K562 (cell line): ENCODE data around the gene NOTCH1. TPM values are rescaled to one million over a fixed set of nuclear protein-coding genes. Genes with fewer than 3 reads are reported as not detected.

Experiments used
- ADNP ChIP-seq: fragments of 200-800 bp; sonication (Bioruptor generic); IDR thresholded peaks from 2 replicates; pipeline ENCODE4 v1.6.1; 2016; ENCODE audit warnings: missing genetic modification characterization, missing compliant biosample characterization
- BDP1 ChIP-seq: IDR thresholded peaks from 3 replicates; pipeline ENCODE4 v1.6.1; 2011; ENCODE audit not compliant: insufficient read length, insufficient read depth
- GABPB1 ChIP-seq: sonication (generic); formaldehyde crosslinking; IDR thresholded peaks from 2 replicates; pipeline ENCODE4 v1.8.0; 2022; ENCODE audit warnings: mild to moderate bottlenecking, missing genetic modification reagents
- JUN ChIP-seq, 2 experiments: sonication (generic) in 1 of 2; formaldehyde crosslinking in 1 of 2; IDR thresholded peaks; 2 replicates each; pipeline versions ENCODE4 v1.6.1 to v1.8.0; 2012 to 2022; ENCODE audit warnings: borderline replicate concordance in 2 of 2, mild to moderate bottlenecking in 2 of 2, improper control_type of control experiment in 1 of 2, low read depth in 1 of 2, low read length in 1 of 2, missing genetic modification reagents in 1 of 2
- KDM1A ChIP-seq, 2 experiments: fragments of 450-650 bp; IDR thresholded peaks; 2 replicates each; pipeline ENCODE4 v1.6.1; 2016; ENCODE audit warnings: mild to moderate bottlenecking in 2 of 2
- NBN ChIP-seq: fragments of 450-650 bp; IDR thresholded peaks from 2 replicates; pipeline ENCODE4 v1.6.1; 2016; ENCODE audit warnings: low read depth, mild to moderate bottlenecking
- POLR2AphosphoS5 ChIP-seq: IDR thresholded peaks from 2 replicates; pipeline ENCODE4 v1.6.1; 2011; ENCODE audit warnings: mild to moderate bottlenecking, low read depth, low read length, moderate library complexity; ENCODE audit not compliant: control insufficient read depth, insufficient read depth
- RBM25 ChIP-seq: fragments of 200-400 bp; formaldehyde crosslinking; IDR thresholded peaks from 2 replicates; pipeline ENCODE4 v1.6.1; 2018; ENCODE audit warnings: low read length, low read depth, moderate library complexity; ENCODE audit not compliant: severe bottlenecking
- SAFB2 ChIP-seq: fragments of 200-400 bp; formaldehyde crosslinking; IDR thresholded peaks from 2 replicates; pipeline ENCODE4 v1.6.1; 2018; ENCODE audit warnings: borderline replicate concordance, low read length, low read depth, moderate library complexity; ENCODE audit not compliant: severe bottlenecking
- STAT5B ChIP-seq: fragments of 250-450 bp; sonication (Bioruptor Pico); IDR thresholded peaks from 2 replicates; pipeline ENCODE4 v1.8.0; 2021; ENCODE audit warnings: mild to moderate bottlenecking, inconsistent platforms
- polyA plus RNA-seq, 8 experiments: library from polyadenylated mRNA; depleted of rRNA in 4 of 8; stranded (reverse) in 5 of 8; unstranded in 3 of 8; fragments of >200 nt; fragmentation: Nextera tagmentation in 2 of 8; fragmentation: Illumina TruSeq in 1 of 8; extraction: Ambion mirVana in 2 of 8; extraction: Trizol in 1 of 8; gene quantifications; 2 replicates each; pipeline versions ENCODE4 v1.2.1 to v1.2.3, GENCODE V29; 2011 to 2014; ENCODE audit warnings: inconsistent platforms in 1 of 8, missing spikeins in 1 of 8
- total RNA-seq, 7 experiments: library from RNA; depleted of rRNA in 6 of 7; stranded (reverse); fragments of >200 nt in 6 of 7; fragmentation: Illumina TruSeq in 2 of 7; extraction: Trizol in 2 of 7; gene quantifications; 2 replicates each; pipeline versions ENCODE4 v1.2.1 to v1.2.3, GENCODE V29; 2011 to 2021; ENCODE audit warnings: low replicate concordance in 1 of 7
- TF ChIP-seq, protein P1 (sequence below): sonication (generic); formaldehyde crosslinking; IDR thresholded peaks from 2 replicates; pipeline ENCODE4 v1.4.0; 2020; ENCODE audit warnings: mild to moderate bottlenecking, missing genetic modification reagents
- TF ChIP-seq, protein P2 (sequence below): fragments of 450-650 bp; IDR thresholded peaks from one replicate; pipeline ENCODE4 v1.6.1; 2018; ENCODE audit warnings: mild to moderate bottlenecking, moderate library complexity; ENCODE audit not compliant: partially characterized antibody
- TF ChIP-seq, protein P3 (sequence below): fragments of 250-450 bp; sonication (Bioruptor Pico); IDR thresholded peaks from 2 replicates; pipeline ENCODE4 v1.5.1; 2021; ENCODE audit warnings: mild to moderate bottlenecking
- TF ChIP-seq, protein P4 (sequence below), 3 experiments: IDR thresholded peaks in 2 of 3; conservative IDR thresholded peaks in 1 of 3; 2 replicates each; pipeline ENCODE4 v1.5.1; 2011 to 2012; ENCODE audit warnings: low read length in 3 of 3, mild to moderate bottlenecking in 3 of 3, control low read depth in 2 of 3, improper control_type of control experiment in 1 of 3, inconsistent platforms in 1 of 3, low read depth in 1 of 3, mixed read lengths in 1 of 3, moderate library complexity in 1 of 3; ENCODE audit not compliant: insufficient read depth in 2 of 3
- TF ChIP-seq, protein P5 (sequence below): fragments of 250-450 bp; sonication (Bioruptor Pico); IDR thresholded peaks from 2 replicates; pipeline ENCODE4 v1.8.0; 2022; ENCODE audit warnings: inconsistent platforms

Gene NOTCH1
- total and polyA plus RNA-seq, 9 of the 15 experiments (the other 6 are each of a cell fraction or from before 2014, with no cell fraction given): 0.03 to 31.4 (median 2.3) TPM

DNA sequence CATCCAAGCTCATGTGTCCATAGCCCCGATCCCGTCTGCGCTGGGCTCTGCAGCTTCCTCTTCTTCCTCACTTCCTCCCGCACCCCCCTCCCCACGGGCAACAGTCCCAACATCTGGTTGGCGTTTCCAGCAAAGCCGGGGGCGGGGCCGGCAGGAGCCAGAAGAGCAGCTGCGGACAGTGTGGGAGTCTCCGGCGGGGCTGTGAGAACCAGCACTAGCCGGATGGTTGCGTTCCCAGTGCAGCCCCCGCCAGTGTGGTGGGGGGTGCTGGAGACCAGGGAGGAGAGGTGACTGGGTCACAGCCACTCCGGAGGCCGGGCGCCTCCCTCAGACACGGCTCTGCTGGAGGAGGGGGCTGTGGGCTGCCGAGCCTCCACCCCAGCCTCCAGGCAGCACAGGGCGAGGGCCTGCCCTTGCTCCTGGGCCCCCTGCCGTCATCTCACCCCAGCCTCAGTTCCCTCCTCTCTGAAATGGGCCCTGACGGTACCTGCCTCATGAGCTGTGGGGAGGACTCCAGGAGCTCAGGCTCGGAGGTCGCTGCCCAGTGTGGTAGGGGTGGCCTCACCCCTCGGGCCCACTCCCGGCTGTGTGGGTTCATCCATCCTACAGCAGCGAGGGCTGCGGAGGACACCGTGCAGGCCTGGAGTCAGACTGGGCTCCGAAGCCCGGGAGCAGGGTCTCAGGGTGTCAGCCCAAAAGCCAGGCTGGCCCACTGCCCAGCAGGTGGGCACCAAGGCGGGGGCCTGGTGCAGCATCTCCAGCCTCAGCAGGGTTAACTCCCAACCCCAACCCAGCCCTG, 41.5 kb upstream of the NOTCH1 start (continued):
- TF ChIP-seq NBN (no peak), GABPB1 (CRISPR knock-in tag) (peak; percentile 66), ADNP (no peak), STAT5B (CRISPR knock-in tag) (no peak), KDM1A (IDR thresholded peaks at IDR 0.05) (peak in 1 of 2 experiments; percentile 25; a peak in 1 of 4 replicates), JUN (IDR thresholded peaks at IDR 0.05; ENCODE audit: borderline replicate concordance, low read depth, low read length) (no peak), JUN (CRISPR knock-in tag; IDR thresholded peaks at IDR 0.05; ENCODE audit: borderline replicate concordance) (no peak), SAFB2 (no peak), RBM25 (no peak), POLR2AphosphoS5 (no peak), BDP1 (no peak)
- TF ChIP-seq, protein P1, sequence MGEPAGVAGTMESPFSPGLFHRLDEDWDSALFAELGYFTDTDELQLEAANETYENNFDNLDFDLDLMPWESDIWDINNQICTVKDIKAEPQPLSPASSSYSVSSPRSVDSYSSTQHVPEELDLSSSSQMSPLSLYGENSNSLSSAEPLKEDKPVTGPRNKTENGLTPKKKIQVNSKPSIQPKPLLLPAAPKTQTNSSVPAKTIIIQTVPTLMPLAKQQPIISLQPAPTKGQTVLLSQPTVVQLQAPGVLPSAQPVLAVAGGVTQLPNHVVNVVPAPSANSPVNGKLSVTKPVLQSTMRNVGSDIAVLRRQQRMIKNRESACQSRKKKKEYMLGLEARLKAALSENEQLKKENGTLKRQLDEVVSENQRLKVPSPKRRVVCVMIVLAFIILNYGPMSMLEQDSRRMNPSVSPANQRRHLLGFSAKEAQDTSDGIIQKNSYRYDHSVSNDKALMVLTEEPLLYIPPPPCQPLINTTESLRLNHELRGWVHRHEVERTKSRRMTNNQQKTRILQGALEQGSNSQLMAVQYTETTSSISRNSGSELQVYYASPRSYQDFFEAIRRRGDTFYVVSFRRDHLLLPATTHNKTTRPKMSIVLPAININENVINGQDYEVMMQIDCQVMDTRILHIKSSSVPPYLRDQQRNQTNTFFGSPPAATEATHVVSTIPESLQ (CRISPR knock-in tag): no peak
- TF ChIP-seq, protein P2, sequence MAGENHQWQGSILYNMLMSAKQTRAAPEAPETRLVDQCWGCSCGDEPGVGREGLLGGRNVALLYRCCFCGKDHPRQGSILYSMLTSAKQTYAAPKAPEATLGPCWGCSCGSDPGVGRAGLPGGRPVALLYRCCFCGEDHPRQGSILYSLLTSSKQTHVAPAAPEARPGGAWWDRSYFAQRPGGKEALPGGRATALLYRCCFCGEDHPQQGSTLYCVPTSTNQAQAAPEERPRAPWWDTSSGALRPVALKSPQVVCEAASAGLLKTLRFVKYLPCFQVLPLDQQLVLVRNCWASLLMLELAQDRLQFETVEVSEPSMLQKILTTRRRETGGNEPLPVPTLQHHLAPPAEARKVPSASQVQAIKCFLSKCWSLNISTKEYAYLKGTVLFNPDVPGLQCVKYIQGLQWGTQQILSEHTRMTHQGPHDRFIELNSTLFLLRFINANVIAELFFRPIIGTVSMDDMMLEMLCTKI: no peak
- TF ChIP-seq, protein P3, sequence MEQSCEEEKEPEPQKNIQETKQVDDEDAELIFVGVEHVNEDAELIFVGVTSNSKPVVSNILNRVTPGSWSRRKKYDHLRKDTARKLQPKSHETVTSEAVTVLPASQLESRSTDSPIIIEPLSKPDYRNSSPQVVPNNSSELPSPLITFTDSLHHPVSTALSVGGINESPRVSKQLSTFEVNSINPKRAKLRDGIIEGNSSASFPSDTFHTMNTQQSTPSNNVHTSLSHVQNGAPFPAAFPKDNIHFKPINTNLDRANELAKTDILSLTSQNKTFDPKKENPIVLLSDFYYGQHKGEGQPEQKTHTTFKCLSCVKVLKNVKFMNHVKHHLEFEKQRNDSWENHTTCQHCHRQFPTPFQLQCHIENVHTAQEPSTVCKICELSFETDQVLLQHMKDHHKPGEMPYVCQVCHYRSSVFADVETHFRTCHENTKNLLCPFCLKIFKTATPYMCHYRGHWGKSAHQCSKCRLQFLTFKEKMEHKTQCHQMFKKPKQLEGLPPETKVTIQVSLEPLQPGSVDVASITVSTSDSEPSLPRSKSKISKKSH (CRISPR knock-in tag): no peak
- TF ChIP-seq, protein P4, sequence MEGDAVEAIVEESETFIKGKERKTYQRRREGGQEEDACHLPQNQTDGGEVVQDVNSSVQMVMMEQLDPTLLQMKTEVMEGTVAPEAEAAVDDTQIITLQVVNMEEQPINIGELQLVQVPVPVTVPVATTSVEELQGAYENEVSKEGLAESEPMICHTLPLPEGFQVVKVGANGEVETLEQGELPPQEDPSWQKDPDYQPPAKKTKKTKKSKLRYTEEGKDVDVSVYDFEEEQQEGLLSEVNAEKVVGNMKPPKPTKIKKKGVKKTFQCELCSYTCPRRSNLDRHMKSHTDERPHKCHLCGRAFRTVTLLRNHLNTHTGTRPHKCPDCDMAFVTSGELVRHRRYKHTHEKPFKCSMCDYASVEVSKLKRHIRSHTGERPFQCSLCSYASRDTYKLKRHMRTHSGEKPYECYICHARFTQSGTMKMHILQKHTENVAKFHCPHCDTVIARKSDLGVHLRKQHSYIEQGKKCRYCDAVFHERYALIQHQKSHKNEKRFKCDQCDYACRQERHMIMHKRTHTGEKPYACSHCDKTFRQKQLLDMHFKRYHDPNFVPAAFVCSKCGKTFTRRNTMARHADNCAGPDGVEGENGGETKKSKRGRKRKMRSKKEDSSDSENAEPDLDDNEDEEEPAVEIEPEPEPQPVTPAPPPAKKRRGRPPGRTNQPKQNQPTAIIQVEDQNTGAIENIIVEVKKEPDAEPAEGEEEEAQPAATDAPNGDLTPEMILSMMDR (IDR thresholded peaks at IDR 0.05 in 2 of 3, conservative IDR thresholded peaks at IDR 0.05 in 1 of 3; ENCODE audit: insufficient read depth in 2 of 3, low read depth in 1 of 3, low read length in 3 of 3): no peak
- TF ChIP-seq, protein P5, sequence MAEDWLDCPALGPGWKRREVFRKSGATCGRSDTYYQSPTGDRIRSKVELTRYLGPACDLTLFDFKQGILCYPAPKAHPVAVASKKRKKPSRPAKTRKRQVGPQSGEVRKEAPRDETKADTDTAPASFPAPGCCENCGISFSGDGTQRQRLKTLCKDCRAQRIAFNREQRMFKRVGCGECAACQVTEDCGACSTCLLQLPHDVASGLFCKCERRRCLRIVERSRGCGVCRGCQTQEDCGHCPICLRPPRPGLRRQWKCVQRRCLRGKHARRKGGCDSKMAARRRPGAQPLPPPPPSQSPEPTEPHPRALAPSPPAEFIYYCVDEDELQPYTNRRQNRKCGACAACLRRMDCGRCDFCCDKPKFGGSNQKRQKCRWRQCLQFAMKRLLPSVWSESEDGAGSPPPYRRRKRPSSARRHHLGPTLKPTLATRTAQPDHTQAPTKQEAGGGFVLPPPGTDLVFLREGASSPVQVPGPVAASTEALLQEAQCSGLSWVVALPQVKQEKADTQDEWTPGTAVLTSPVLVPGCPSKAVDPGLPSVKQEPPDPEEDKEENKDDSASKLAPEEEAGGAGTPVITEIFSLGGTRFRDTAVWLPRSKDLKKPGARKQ (CRISPR knock-in tag): no peak
